ENCODE data around the gene GRAP. TPM values are rescaled to one million over a fixed set of nuclear protein-coding genes. Genes with fewer than 3 reads are reported as not detected.
"Not testable (repeated sequence)": the region's sequence is repeated elsewhere in the genome, so short reads cannot be mapped to it uniquely, and the experiment has no call there.

GRAP gene
- total and polyA plus RNA-seq, 7 experiments from 2014 or later: 31.9 to 162 (median 84.4) TPM

DNA sequence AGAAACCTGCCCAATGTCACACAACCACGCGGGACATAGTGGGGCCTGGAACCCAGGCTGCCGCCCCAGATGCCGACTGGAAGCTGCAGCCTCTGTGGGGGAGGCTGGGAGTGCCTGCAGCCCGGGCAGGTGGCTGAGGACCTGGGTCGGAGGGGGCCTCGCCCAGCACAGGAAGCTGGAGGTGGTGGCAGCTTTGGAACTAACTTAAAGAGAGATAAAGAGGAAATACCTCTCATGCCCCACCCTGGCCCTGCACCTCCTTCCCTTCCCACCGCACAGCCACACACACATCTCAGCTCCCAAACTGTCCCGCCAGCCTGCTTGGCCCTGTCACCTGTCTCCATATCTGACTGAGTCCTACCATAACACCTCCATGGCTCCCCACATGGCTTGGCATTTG, 6.4 kb downstream of the GRAP start:
- H3K36me3 Mint-ChIP-seq; H3K27ac ChIP-seq (ENCODE audit: low read depth, low read length); H3K4me3 ChIP-seq (ENCODE audit: low read length); DNase-seq; H3K9me3 Mint-ChIP-seq; H3K9me3 ChIP-seq (ENCODE audit: control insufficient read depth in 2 of 3, low read length in 3 of 3); H3K27me3 Mint-ChIP-seq; POLR2A ChIA-PET; H3K27me3 ChIP-seq (ENCODE audit: control insufficient read depth in 2 of 2, insufficient read depth in 2 of 2, low read length in 2 of 2); intact Hi-C loops (cut with micrococcal nuclease); H3K36me3 ChIP-seq (ENCODE audit: control insufficient read depth in 2 of 3, insufficient read depth in 3 of 3, low read length in 3 of 3); H3K4me1 Mint-ChIP-seq; CTCF ChIA-PET; H3K4me1 ChIP-seq (ENCODE audit: control insufficient read depth in 2 of 2, insufficient read depth in 2 of 2, low read length in 2 of 2): not testable (repeated sequence)
- peak; percentile 39 for ATAC-seq
- H3K27ac Mint-ChIP-seq: peak overlapping the region in 2 of 9 donors; percentile 57 to 67
- H3K4me3 Mint-ChIP-seq: peak overlapping the region in 2 of 10 donors; percentile 67 to 74

- POLR2A ChIA-PET; H3K4me1 ChIP-seq (ENCODE audit: control insufficient read depth in 2 of 2, insufficient read depth in 2 of 2, low read length in 2 of 2); H3K27me3 ChIP-seq (ENCODE audit: control insufficient read depth in 2 of 2, insufficient read depth in 2 of 2, low read length in 2 of 2); H3K4me3 Mint-ChIP-seq; H3K4me1 Mint-ChIP-seq; H3K9me3 Mint-ChIP-seq; CTCF ChIA-PET; H3K36me3 Mint-ChIP-seq; intact Hi-C loops (cut with micrococcal nuclease); H3K27ac Mint-ChIP-seq; H3K4me3 ChIP-seq (ENCODE audit: low read length); H3K27me3 Mint-ChIP-seq; H3K27ac ChIP-seq (ENCODE audit: low read depth, low read length); DNase-seq; H3K9me3 ChIP-seq (ENCODE audit: control insufficient read depth in 2 of 3, low read length in 3 of 3); H3K36me3 ChIP-seq (ENCODE audit: control insufficient read depth in 2 of 3, insufficient read depth in 3 of 3, low read length in 3 of 3): not testable (repeated sequence)
- peak; percentile 49 for ATAC-seq
Measured at GRCh38 chr17:19038730-19039129, 8.0 kb downstream of the GRAP start.

DNA sequence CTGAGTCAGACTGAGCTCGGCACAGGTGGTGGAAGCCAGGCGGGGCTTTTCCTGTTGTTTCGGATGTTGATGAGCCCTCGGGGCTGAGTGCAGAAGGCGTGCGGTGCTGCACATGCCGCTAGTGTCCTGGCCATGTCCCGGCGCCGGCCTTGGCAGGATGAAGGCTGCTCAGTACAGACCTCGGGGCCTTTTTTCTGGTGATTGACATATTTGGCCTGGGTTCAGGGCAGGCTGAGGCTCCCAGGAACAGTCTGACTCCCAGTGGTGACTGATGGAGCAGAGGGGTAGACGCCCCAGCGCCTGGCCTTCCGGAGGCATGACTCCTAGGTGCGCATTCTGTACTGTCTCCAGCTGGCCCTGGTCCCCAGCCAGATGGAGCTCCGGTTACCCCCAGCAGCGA, 8.8 kb downstream of the GRAP start:
- POLR2A ChIA-PET; H3K27me3 ChIP-seq (ENCODE audit: control insufficient read depth in 2 of 2, insufficient read depth in 2 of 2, low read length in 2 of 2); H3K4me3 ChIP-seq (ENCODE audit: low read length); H3K4me3 Mint-ChIP-seq; DNase-seq; H3K9me3 Mint-ChIP-seq; H3K36me3 ChIP-seq (ENCODE audit: control insufficient read depth in 2 of 3, insufficient read depth in 3 of 3, low read length in 3 of 3); CTCF ChIA-PET; H3K36me3 Mint-ChIP-seq; intact Hi-C loops (cut with micrococcal nuclease); H3K4me1 Mint-ChIP-seq; H3K9me3 ChIP-seq (ENCODE audit: control insufficient read depth in 2 of 3, low read length in 3 of 3); H3K27ac ChIP-seq (ENCODE audit: low read depth, low read length); H3K4me1 ChIP-seq (ENCODE audit: control insufficient read depth in 2 of 2, insufficient read depth in 2 of 2, low read length in 2 of 2); H3K27ac Mint-ChIP-seq; H3K27me3 Mint-ChIP-seq: not testable (repeated sequence)
- peak; percentile 28 for ATAC-seq

GRCh38 chr17:19037547-19037946, 9.2 kb downstream of the GRAP start:
- H3K27me3 Mint-ChIP-seq; H3K36me3 Mint-ChIP-seq; H3K27ac ChIP-seq (ENCODE audit: low read depth, low read length); H3K4me3 ChIP-seq (ENCODE audit: low read length); H3K4me3 Mint-ChIP-seq; H3K9me3 ChIP-seq (ENCODE audit: control insufficient read depth in 2 of 3, low read length in 3 of 3); CTCF ChIA-PET; H3K4me1 Mint-ChIP-seq; intact Hi-C loops (cut with micrococcal nuclease); POLR2A ChIA-PET; H3K4me1 ChIP-seq (ENCODE audit: control insufficient read depth in 2 of 2, insufficient read depth in 2 of 2, low read length in 2 of 2); H3K9me3 Mint-ChIP-seq; H3K27me3 ChIP-seq (ENCODE audit: control insufficient read depth in 2 of 2, insufficient read depth in 2 of 2, low read length in 2 of 2); H3K36me3 ChIP-seq (ENCODE audit: control insufficient read depth in 2 of 3, insufficient read depth in 3 of 3, low read length in 3 of 3): not testable (repeated sequence)
- peak; percentile 57 for ATAC-seq
- peak overlapping the region in 1 of 9 donors; percentile 76 for H3K27ac Mint-ChIP-seq
- DNase-seq: peak in 2 of 9 donors; percentile 7 to 10

DNA sequence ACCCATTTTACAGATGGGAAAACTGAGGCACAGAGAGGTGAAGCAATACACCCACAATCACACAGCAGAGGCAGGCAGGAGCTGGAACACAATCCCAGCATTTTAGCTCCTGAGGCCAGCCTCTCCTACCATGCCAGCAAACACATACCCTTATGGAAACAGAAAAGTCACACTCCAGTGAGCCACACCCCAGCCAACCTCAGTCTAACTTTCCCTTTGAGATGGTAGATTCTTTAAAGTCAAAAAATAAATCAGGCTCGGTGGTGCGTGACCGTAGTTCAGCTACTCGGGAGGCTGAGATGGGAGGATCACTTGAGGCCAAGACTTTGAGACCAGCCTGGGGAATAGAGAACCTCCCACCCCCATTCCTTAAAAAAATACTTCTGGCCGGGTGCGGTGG, 10.6 kb downstream of the GRAP start:
- H3K27me3 Mint-ChIP-seq; H3K27me3 ChIP-seq (ENCODE audit: control insufficient read depth in 2 of 2, insufficient read depth in 2 of 2, low read length in 2 of 2); H3K9me3 ChIP-seq (ENCODE audit: control insufficient read depth in 2 of 3, low read length in 3 of 3); H3K27ac ChIP-seq (ENCODE audit: low read depth, low read length); POLR2A ChIA-PET; DNase-seq; H3K4me3 ChIP-seq (ENCODE audit: low read length); CTCF ChIA-PET; H3K36me3 ChIP-seq (ENCODE audit: control insufficient read depth in 2 of 3, insufficient read depth in 3 of 3, low read length in 3 of 3); H3K36me3 Mint-ChIP-seq; ATAC-seq; intact Hi-C loops (cut with micrococcal nuclease); H3K9me3 Mint-ChIP-seq; H3K4me3 Mint-ChIP-seq; H3K4me1 ChIP-seq (ENCODE audit: control insufficient read depth in 2 of 2, insufficient read depth in 2 of 2, low read length in 2 of 2); H3K4me1 Mint-ChIP-seq; H3K27ac Mint-ChIP-seq: not testable (repeated sequence)

GRCh38 chr17:19032377-19032988, 14.3 kb downstream of the GRAP start:
- H3K27me3 ChIP-seq (ENCODE audit: control insufficient read depth in 2 of 2, insufficient read depth in 2 of 2, low read length in 2 of 2); DNase-seq; H3K4me1 Mint-ChIP-seq; H3K4me1 ChIP-seq (ENCODE audit: control insufficient read depth in 2 of 2, insufficient read depth in 2 of 2, low read length in 2 of 2); H3K4me3 ChIP-seq (ENCODE audit: low read length); intact Hi-C loops (cut with micrococcal nuclease); H3K27me3 Mint-ChIP-seq; H3K27ac ChIP-seq (ENCODE audit: low read depth, low read length); H3K27ac Mint-ChIP-seq; CTCF ChIA-PET; H3K36me3 ChIP-seq (ENCODE audit: control insufficient read depth in 2 of 3, insufficient read depth in 3 of 3, low read length in 3 of 3); H3K9me3 Mint-ChIP-seq; POLR2A ChIA-PET; H3K36me3 Mint-ChIP-seq; H3K4me3 Mint-ChIP-seq; H3K9me3 ChIP-seq (ENCODE audit: control insufficient read depth in 2 of 3, low read length in 3 of 3): not testable (repeated sequence)
- ATAC-seq: peak; percentile 99

DNA sequence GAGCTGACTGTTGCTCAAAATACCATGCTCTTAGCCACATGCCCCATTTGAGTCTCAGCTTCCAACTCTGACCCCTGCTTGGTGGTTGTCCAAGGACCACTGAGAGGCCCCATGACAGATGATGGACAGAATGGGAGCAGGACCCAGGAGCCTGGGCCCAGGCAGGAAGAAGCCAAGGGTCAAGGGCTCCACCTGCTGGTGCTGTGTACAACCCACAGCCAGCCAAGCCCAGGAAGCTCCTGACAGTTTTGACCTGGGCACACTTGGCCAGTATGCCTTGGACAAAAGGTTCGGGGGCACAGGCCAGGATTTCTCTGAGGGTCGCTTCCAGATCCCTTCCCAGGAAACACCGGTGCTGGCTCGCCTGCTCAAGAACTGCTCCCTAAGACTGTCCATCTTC, 15.0 kb downstream of the GRAP start:
- H3K36me3 ChIP-seq (ENCODE audit: control insufficient read depth in 2 of 3, insufficient read depth in 3 of 3, low read length in 3 of 3); H3K4me3 ChIP-seq (ENCODE audit: low read length); intact Hi-C loops (cut with micrococcal nuclease); H3K27ac Mint-ChIP-seq; H3K27ac ChIP-seq (ENCODE audit: low read depth, low read length); H3K36me3 Mint-ChIP-seq; H3K4me3 Mint-ChIP-seq; H3K27me3 ChIP-seq (ENCODE audit: control insufficient read depth in 2 of 2, insufficient read depth in 2 of 2, low read length in 2 of 2); H3K4me1 Mint-ChIP-seq; H3K27me3 Mint-ChIP-seq; H3K4me1 ChIP-seq (ENCODE audit: control insufficient read depth in 2 of 2, insufficient read depth in 2 of 2, low read length in 2 of 2); H3K9me3 ChIP-seq (ENCODE audit: control insufficient read depth in 2 of 3, low read length in 3 of 3); CTCF ChIA-PET; POLR2A ChIA-PET; H3K9me3 Mint-ChIP-seq: not testable (repeated sequence)
- ATAC-seq (peak; percentile 67), DNase-seq (peak in 3 of 9 donors; percentile 5 to 56 (median 29))
